NT2/D1 (cell line): ENCODE data around the gene RBM27.

Experiments used
- SUZ12 ChIP-seq: IDR thresholded peaks from 2 replicates; pipeline ENCODE4 v1.6.1; 2011; ENCODE audit not compliant: insufficient read length, insufficient read depth; ENCODE audit errors: extremely low read depth
- YY1 ChIP-seq: IDR thresholded peaks from 2 replicates; pipeline ENCODE4 v1.6.1; 2011; ENCODE audit not compliant: insufficient read length, insufficient read depth

- TF ChIP-seq SUZ12: no peak
- no peak for TF ChIP-seq YY1
Observed at GRCh38 chr5:146185161-146185560, 18.2 kb upstream of the RBM27 start.
